Loucy (cell line): ENCODE data around the gene PAPOLB.

Experiments
- EZH2phosphoT487 ChIP-seq: fragments of 200-600 bp; IDR thresholded peaks from 2 replicates; pipeline ENCODE4 v1.6.1; 2018; ENCODE audit warnings: antibody characterized with exemption, mild to moderate bottlenecking, moderate library complexity, borderline replicate concordance
- TF ChIP-seq, protein P1 (sequence below): fragments of 200-600 bp; sonication (generic); conservative IDR thresholded peaks from 2 replicates; pipeline ENCODE4 v1.5.1; 2014; ENCODE audit warnings: mild to moderate bottlenecking, antibody characterized with exemption, low read length

DNA sequence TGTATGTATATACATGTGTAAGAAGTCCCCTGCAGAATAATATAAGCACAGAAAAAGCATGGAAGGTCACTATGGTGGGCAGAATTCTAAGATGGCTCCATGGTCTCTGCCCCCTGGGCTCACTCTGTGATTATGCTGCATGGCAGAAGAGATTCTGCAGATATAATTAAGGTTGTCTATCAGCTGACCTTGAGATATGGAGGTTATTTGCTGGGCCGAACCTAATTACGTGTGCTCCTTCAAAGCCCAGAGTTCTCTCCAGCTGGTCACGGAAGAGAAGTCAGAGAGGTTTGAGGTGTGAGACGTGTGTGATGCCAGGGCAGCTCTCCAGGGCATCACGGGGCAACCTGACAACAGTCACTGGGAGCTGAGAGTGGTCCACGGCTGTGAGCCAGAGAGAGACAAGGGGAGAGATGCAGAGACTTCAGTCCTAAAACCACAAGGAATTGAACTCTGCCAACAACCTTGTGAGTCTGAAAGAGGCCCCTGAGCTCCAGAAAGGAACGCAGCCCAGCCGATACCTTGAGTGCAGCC lies 11.5 kb downstream of the PAPOLB start:
- TF ChIP-seq, protein P1, sequence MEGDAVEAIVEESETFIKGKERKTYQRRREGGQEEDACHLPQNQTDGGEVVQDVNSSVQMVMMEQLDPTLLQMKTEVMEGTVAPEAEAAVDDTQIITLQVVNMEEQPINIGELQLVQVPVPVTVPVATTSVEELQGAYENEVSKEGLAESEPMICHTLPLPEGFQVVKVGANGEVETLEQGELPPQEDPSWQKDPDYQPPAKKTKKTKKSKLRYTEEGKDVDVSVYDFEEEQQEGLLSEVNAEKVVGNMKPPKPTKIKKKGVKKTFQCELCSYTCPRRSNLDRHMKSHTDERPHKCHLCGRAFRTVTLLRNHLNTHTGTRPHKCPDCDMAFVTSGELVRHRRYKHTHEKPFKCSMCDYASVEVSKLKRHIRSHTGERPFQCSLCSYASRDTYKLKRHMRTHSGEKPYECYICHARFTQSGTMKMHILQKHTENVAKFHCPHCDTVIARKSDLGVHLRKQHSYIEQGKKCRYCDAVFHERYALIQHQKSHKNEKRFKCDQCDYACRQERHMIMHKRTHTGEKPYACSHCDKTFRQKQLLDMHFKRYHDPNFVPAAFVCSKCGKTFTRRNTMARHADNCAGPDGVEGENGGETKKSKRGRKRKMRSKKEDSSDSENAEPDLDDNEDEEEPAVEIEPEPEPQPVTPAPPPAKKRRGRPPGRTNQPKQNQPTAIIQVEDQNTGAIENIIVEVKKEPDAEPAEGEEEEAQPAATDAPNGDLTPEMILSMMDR = no peak
- TF ChIP-seq EZH2phosphoT487 = no peak
